NCI-H1417 (cell line): ENCODE data around the gene LRP1-AS.

Experiments used
- DNase-seq, 3 experiments: peaks; one replicate each; lab custom pipeline; 2025; lab: John Stamatoyannopoulos, UW

The LRP1-AS gene

DNA sequence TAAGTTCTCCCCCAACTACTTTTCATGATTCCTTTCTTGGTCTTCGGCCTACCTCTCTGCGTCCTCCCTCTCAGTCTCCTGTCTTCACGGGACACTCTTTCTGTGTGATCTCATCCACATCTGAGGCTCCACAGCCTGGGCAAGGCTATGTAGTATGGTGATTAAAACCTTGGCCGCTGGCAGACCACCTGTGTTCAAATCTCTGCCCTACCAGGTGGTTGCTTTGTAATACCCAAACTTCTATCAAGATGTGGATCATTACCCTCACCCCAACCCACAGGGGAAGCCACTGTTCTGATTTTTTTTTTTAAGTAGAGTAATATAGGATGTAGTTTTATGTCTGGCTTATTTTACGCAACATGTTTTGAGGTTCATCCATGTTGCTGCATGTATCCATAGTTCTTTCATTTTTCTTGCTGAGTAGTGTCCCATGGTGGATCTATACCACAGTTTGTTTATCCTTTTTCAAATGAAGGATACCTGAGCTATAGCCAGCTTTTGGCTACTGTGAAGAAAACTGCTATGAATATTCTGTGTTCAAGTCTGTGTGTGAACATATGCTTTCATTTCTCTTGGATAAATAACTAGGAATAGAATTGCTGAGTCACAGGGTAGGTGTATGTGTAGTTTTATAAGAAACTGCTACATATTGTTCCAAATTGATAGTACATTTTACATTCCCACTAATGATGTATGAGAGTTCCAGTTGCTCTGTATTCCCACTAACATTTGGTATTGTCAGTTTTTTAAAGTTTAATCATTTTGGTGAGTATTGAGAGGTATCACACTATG lies 27.9 kb downstream of the LRP1-AS start:
- no peak for DNase-seq

DNA sequence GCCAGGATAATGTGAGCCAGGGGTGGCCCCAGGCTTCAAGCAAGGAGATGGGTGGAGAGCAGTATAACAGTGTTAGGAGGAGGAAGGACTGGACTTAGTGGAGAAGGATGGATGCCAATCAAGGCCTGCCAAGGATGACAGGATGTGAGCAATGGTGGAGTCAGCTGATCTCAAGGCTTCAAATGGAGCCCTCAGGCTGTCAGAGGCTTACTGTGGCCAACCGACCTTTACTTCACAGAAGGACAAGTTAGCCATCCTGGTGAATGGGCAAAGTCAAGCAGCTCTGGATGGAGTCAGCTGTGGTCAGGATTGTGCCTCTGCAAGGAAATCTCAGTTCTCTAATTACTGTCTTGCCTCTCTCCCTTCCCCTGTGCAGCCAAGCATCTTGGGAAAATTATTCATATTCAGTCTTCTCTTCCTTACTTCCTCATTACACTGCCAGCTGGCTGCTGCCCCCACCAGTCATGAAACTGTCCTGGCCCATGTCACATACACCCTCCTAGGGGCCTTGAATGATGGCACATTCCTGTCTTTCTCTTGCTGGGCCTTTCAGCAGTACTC lies 28.6 kb downstream of the LRP1-AS start:
- no peak for DNase-seq

DNA sequence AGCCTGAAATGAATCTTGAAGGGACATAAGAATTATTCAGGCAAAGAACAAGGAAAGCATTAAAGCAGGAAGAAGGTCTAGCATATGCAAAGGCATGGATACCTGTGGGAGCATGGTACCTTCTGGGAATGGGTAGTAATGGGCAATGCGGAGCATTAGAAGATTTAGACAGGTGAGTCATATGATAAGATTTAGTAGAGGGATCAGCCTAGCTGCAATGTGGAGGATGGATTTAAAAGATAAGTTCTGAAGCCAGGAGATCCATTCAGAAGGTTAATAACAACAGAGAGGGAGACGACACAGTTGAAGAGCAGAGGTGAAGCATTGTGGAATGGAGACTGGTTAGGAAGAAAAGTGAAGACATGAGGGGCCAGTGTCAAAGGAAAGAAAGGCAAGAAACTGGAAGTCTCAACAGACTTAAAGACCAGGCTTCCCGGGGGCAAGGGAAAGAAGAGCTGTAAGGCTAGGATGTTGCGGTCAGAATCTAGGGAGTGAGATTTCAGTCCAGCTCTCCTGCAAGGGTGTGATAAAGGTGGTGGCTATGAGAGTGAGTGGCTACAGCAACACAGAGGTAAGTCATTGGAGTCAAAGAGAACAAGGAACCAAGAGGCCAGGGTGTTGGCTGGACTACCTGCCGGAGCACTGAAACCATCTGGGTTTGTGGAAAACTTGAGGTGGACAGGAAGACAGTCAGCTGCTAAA lies 30.7 kb downstream of the LRP1-AS start:
- DNase-seq: no peak

DNA sequence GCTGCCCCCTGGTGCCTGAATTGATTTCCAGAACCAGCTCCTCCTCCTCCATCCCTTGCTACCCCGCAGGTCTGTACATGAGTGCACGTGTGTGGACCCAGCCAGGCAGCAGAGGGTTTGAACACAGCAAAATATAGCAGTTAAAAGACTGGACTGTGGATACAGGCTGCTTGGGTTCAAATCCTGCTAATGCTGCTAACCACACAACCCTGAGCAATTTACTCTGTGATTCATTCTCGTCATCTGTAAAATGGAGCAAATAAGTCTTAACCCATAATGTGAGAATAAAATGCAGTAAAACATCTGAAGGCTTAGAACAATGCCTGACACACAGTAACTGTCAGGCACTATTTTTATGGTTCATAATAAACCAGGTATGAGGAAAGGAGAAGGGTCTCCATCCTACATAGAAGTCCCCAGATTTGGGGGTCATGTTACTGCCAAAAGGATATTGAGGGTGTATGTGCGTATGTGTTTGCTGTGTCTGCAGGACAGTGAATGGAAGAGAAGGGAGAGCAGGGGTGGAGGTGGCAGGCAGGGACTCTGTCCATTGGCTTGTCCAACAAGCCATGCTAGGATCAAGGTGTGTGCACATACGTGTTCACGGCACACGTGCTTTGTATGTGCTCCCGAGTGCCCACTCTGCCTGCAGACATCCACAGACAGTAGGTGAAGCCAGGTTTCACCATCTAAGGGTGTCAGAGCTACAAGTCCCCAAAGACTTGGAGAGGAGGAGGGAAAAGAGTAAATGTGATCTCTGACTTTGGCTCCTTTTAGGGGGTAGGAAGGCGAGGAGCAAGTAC lies 34.7 kb downstream of the LRP1-AS start:
- DNase-seq: no peak

DNA sequence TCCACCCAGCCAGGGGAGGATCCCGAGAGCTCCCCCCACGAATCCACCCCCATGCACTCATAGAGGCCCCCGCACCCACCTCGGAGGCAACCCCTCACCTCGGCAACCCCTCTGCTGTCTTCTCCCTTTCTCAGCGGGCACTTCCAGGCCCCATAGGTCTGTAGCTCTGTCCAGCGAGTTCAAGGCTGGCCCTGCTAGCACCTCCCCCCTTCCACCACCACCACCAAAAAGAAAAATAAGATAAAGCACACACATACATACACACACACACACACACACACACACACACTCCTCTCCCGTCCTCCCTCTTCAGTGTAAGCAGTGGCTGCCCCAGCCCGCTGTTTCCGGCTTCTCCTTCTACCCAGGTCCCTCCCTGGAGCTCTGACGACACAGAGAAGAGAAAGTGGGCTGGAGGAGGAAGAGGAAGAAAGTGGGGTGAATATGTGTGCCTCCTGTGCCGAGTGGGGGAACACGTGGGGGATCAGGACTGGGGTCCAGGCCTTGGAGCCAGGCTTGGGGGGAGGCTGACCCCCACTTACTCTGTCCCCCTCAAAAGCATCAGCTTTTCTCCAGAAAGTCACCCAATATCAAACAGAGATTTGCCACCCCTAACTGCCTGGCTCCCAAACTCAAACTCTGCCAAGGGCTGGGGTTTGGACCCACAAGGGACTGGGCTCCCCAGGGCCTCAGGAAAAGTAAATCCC lies 36.2 kb downstream of the LRP1-AS start, which contains the start of gene STAT6:
TSS of gene STAT6 (minus strand) at position 332 of the 704 bp plus-strand sequence. CDS start 3,084 bp downstream, outside the sequence.
- peak; percentile 34 to 55 (median 44) for DNase-seq

DNA sequence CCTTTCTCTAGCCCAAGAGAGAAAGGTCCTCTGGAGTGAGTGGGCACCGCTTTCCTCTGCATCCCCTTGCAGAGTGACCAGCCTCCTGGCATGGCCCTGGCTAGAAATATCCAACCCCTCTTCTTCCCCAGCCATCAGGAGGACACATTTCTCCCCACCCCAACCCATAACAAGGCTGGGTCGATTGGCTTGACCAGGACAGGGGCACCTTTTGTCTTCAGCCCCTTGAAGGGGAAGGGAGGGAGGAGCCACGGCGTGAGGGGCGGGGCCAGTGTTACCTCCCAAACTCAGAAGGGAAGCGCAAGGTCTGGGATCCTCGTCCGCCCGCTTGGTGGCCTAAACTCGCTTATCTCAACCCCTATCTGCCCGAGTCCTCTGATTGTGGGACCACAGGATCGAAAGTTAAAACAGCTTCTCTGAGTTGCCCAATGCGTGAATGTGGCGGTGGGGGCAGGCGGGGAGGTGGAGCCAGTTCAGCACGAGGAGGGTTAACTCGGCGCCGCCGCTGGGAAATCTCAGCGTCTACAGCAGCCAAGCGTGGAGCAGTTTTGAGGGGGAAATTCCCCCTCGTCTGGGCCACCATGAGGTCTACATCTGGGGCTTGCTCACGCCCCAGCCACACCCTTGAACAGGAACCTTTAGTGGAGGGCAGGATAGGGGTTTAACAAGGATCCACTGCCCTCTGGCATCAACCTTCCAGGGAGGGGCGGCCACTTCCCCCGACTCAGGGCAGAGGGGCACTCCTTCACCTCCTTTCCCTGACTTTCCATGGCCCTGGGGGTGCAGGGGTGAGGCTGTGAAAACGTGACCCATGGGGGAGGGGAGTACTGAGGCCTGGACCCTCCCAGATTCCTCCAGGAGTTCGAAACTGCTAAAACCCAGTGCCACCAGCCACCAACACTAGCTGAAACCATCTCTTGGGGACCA lies 37.1 kb downstream of the LRP1-AS start:
- peak; percentile 27 to 49 (median 41) for DNase-seq

DNA sequence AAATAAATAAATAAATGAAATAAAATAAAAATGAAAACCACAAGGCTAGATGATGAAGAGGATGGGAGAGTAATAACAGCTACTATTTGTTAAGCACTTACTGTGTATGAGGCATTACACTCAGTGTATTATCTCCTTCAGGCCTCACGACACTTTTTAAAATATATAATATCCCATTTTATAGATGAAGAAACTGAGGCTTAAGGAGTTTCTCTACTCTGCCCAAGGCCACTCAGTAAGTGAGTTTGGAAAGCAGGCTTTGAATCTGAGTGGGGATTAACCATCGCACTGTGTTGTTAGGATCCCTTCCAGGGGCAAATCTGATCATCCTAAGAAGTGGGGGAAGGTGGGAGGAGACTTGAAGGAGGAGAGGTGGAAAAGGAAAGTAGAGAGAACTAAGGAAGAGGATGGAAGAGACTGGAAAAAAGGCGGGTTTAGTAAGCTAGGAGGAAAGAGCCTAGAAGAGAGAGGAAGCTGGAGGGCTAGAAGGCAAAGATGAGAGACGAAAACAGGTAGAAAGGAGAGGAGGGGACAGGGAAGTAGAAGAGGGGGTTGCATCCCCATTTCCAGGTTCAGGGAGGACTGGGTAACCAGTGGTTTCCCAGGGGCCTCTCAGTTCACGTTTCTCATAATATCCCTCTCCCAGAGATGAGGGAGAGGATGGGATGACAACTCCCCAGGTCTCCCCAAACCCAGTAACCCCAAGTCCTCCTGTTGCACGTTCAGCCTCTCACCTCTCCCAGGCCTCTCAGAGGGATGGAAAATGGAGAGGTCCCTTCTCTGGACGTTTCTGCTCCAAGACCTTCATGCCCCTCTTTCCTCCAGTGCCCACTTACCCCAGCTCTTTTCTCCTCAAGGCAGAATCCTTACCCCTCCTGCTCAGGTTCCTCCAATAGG lies 38.0 kb downstream of the LRP1-AS start:
- DNase-seq: no peak

DNA sequence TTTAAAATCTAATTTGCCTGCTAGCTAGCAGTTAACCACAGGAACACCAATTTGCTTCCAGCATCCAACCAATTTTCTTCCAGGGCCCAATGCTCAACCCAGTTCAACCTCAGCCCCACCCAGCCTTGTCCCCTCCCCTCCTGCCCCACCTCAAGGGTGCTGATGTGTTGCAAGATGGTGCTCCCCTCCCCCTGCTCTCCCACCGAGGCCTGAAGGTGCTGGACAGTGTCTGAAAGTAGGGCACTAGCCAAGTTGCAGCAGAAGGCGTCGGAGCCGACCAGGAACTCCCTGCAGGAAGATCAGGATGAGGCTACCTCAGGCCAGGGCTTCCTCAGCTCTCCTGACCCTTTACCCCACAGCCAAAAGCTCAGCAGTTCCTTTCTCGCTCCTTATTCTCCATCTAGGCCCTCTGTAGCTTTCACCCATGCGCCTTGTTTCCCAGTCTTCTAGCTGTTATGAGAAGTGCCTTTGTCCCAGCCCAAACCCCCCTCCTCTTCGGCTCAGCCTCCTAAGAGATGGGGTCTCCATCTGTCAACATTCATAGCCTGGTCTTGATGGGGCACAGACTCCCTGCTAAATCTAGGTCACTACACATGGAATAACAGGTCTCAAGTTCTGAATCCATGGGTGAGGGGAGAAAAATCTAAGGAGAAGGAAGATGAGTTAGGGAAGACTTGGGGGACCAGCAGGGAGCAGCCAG lies 39.8 kb downstream of the LRP1-AS start:
- no peak for DNase-seq

DNA sequence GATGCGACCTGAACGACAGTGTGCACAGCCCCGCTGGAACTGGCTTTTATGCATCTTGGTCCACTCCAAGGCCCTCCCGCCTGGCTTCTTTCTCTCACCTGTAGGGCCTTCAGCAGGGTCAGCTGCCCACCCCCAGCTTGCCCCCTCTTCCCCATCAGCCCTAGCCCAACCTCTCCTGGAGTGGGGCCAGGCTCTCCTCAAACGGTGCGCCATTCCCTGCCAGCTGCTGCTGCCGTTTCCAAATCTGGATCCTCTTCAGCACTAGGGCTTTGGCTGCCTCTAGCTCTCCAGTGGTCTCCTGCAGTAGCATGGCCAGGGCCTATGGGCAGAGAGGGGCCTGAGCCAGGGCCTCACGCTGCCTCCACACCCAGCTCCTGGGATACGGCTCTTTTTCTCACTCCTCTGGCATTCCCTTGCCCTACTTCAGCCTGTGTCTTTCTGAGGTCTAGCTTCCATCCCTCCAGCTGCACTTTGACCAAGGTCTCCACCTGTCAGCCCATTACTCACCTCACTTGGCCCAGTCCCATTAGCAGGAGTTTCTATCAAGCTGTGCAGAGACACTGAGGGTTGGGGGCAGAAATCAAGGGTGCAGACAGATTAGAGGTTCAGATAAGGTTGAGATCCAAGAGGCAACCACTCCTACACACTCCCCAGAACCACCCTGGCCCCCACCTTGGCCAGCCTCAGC lies 41.3 kb downstream of the LRP1-AS start:
- DNase-seq: no peak

DNA sequence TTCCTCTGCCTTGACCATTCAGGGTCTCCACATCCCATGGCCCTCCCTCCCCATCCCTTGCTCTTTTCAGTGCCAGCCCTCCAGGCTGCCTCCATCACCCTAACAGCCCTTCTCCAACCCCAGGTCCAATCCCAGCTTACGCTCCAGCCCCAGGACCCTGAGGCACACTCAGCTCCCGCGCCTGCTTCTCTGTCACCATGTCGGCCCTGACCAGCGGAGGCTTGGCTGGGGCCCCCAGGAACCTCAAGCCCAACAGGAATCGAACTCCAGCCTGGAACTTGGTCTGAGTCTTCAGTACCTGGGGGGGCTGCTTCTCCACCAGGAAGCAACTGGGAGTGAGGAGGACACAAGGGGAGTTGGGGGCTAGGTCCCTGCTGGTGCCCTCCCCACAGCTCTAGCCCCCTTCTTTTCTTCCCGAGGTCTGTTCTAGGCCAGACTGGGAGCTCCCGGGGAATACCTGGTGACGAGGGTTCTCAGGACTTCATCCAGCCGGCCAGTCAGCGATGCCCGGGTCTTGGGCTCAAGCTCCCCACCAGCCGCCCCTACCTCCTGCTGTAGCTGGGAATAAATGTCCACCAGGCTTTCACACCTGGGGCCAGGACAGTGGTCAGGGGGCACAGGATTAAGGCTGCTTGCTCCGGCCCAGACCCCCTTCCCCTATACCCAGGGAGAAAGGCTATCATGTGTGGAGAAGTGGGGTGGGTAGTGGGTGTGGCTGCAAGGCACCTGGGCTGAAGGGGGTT lies 42.2 kb downstream of the LRP1-AS start:
- no peak for DNase-seq

DNA sequence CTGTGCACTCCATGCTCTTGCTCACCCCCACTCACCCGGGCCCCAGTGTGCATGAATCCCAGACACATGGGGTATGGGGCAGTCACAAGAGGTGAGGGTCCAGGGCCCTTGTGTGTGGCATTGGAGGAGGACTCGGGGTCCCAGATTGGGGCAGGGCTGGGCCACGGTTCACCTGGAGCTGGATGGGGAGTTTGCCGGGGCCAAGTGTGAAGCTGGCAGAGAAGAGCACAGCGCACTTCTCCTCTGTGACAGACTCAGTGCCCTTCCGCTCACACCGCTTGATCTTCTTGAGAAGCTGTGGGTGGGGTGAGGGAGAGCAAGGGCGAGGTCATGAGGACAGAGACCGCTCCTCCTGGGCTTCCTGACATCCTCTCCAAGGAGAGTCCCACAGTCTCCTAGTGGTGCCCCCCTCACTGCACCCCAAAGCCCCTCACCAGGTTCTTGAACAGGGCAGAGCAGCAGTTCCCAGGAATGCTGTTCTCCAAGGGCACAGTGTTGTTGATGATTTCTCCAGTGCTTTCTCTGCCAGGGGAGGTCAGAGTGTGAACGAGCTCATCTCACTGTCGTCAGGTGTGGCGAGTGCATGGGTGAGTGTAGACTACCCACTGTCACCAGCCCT lies 43.0 kb downstream of the LRP1-AS start:
- no peak for DNase-seq

DNA sequence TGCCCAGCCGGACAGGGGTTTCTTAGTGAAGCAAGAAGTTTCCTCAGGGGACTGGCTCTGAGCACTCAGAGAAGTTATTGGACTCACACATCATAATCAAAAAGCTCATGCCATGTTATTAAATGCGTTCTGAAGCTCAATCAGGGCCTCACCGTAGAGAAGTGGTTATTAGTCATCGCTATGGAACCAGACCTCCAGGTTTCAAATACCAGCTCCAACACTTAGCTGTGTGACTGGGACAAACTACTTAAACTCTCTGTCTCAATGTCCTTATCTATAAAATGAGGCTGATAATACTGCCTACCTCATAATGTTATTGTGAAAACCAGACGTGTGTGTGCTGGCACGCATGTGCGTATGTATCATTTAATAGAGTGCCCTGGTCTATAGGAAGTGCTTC lies 43.6 kb downstream of the LRP1-AS start:
- DNase-seq: no peak

DNA sequence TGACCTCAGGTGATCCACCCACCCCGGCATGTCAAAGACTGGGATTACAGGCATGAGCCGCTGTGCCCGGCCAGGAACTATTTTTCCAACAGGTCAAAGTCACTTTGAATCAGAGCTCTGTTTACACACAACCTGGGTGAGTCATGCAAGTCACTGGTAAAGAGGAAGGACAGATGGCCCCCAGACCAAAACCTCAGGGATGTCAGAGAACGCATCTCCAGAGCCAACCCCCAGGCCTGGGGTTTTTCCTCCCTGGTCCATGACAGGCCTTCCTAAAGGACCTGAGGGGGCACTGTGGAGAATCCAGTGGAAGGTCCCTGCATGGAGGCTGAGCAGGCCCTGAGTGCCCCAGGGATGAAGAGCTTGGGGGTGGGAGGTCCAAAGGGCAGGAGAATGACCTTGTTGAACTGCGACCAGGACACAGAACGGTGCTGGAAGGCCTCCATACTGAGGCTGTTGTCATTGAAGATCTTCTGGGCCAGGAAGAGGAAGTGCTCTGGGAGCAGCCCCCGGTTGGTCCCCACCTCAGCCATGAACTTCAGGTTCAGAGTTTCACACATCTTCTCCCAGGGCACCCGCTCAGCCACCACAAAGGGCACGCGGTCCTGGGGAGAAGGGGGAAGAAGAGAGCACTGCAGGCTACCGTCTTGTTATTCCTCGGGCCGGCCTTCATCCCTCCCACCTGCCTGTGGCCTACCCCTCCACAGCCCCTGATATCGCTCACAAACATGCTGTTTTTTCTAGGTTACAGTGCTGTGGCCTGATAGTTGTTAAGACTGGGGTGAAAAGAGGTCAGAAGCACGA lies 45.3 kb downstream of the LRP1-AS start:
- DNase-seq: no peak

DNA sequence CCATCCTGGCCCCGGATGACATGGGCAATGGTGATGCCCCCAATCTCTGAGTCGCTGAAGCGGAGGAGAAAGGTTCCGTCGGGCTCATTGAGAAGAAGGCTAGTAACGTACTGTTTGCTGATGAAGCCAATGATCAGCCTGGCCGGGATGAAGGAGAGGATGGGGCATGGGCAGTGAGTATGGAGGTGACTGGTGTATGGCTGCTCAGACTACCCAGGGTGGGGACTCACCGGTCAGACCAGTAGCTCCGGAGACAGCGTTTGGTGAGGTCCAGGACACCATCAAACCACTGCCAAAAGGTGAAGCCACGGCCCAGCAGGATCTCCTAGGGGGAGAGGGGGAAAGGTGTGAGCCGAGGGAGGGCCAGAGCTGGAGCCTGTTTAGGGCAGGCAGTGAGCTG lies 47.7 kb downstream of the LRP1-AS start:
- DNase-seq: no peak

DNA sequence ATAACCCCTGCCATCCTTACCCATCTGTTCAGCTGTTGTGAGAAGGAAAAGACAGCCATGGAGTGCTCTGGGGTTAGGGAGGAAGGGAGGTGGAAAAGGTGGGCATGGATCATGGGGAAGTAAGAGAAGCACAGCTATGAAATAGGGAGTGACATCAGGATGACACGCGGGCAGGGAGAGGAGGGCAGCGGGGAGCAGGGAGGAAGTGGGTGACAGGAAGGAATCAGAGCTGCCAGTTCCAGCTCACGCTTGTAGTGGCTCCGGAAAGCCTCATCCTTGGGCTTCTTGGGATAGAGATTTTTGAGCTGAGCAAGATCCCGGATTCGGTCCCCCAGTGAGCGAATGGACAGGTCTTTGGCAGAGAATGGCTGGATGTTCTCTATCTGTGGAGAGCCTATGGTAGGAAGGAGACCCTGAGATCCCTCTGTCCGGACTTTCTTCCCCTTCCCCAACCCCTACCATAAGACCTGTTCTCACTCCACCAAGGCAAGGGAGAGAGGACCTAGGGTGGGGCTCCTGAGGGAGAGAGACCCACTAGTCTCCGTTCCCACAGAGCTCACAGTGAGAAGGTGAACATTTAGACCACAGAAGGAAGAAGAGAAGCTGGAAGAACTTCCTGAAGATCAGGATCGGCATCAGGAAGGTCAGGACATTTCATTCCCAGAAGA lies 48.2 kb downstream of the LRP1-AS start:
- DNase-seq: no peak

DNA sequence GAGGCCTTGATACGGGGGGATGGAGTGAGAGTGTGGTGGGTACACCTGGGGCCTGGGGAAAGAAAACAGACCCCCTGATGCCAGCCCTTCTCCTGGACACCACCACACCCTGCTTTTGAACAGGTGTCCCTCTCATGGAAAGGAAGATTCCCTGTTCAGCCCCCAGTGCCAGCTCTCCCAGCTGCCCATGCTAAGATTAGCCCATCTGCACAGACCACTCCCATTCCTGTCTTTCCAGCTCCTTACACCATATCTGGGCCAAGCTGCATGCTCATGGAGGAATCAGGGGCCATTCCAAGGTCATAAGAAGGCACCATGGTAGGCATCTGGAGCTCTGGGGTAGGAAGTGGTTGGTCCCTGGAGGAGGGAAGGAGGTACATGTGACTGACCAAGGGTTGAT lies 48.9 kb downstream of the LRP1-AS start:
- no peak for DNase-seq
